Measurements from ENCODE around the gene CORIN.

The CORIN gene

DNA sequence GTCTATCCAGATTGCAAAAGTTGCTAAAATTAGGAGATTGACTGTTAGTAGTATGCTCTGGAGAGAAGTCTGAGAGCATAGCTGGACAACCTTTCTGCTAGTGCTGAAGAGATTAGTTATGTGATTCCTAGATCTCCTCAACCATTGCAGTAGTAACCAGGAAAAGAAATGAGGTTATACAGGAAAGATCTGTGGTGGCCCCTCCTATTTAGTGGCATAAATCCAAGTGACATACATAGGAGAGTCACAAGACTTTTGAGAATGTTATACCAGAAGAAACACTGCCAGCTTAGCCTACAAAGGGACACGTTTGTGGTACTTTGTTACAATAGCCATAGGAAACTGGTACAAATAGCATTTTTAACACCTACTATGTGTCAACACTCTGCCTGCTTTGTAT is 247.5 kb downstream of the CORIN start:
- Histone ChIP-seq H3K4me3 (ENCODE audit: low read depth in 1 of 2, low read length in 1 of 2) (no peak overlapping the region), H3K36me3 (peaks cover 13% of the 10 kb centered on the region), H3K4me1 (ENCODE audit: control insufficient read depth in 1 of 2, insufficient read depth in 1 of 2, low read depth in 1 of 2, low read length in 1 of 2) (peaks cover 0 to 5% of the 10 kb centered on the region in 2 experiments), H3K27me3 (no peaks in the 10 kb centered on the region), H3K9me3 (no peaks in the 10 kb centered on the region), H3K27ac (no peak overlapping the region)
- TF ChIP-seq, protein P1, sequence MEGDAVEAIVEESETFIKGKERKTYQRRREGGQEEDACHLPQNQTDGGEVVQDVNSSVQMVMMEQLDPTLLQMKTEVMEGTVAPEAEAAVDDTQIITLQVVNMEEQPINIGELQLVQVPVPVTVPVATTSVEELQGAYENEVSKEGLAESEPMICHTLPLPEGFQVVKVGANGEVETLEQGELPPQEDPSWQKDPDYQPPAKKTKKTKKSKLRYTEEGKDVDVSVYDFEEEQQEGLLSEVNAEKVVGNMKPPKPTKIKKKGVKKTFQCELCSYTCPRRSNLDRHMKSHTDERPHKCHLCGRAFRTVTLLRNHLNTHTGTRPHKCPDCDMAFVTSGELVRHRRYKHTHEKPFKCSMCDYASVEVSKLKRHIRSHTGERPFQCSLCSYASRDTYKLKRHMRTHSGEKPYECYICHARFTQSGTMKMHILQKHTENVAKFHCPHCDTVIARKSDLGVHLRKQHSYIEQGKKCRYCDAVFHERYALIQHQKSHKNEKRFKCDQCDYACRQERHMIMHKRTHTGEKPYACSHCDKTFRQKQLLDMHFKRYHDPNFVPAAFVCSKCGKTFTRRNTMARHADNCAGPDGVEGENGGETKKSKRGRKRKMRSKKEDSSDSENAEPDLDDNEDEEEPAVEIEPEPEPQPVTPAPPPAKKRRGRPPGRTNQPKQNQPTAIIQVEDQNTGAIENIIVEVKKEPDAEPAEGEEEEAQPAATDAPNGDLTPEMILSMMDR (IDR thresholded peaks at IDR 0.05): no peak

DNA sequence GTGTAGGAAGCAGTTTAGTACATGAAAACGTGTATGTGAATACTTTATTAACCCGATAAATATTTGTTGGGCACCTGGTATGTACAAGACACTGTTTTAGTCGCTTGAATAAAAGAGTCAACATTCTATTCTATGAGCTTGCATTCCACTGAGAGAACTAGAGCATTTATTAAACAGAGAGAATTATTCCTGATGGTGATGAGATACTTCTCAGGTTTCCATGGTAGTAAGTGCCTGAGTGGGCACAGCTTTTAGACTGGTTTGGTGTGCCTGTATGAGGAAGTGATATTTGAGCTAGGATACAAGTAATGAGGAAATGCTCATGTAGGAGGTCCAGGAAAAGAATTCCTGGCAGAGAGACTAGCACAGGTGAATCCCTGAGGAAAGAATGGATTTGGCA is 258.6 kb downstream of the CORIN start:
- Histone ChIP-seq H3K4me1 (ENCODE audit: control insufficient read depth in 1 of 2, insufficient read depth in 1 of 2, low read depth in 1 of 2, low read length in 1 of 2) (no peaks in the 10 kb centered on the region), H3K9me3 (no peaks in the 10 kb centered on the region), H3K27ac (no peak overlapping the region), H3K4me3 (ENCODE audit: low read depth in 1 of 2, low read length in 1 of 2) (no peak overlapping the region), H3K27me3 (no peaks in the 10 kb centered on the region), H3K36me3 (peaks cover 14% of the 10 kb centered on the region)
- TF ChIP-seq, protein P1 (IDR thresholded peaks at IDR 0.05): no peak

DNA sequence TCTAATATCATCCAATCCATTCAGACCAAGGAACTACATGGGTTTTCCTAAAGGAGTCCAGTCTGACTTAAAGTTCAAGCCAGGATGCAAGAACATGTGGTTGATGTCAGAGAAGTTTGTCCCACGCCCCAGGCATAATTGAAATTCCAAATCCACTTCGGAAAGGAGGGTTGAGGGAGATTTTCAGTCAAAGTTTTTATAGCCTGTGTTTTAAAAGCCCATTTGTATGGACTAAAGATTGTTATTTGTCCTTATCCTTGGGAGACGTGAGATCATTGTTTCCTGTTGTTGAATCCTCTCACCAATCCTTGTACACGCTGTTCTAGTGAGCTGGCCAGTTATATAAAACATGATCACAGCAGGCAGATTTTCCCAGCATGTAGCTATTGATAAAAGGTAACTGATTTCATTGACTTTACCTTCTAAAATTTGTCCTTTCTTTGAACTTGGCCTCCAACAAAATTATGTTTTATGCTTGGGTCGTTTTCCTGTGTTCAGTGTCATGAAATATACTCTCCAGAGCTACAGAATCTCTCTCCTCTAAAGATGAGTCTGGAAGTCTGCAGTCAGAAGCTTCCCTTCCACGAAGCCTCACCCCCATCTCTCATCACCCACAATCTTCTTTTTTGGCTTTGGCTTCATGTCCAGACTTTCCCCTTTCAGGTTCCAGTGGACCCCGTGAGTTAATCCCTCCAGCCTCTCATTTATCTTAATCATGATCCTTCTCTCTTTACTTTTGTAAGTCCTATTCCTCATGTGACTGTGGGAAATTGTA is 259.9 kb downstream of the CORIN start:
- Histone ChIP-seq H3K4me1 (ENCODE audit: control insufficient read depth in 1 of 2, insufficient read depth in 1 of 2, low read depth in 1 of 2, low read length in 1 of 2) (no peaks in the 10 kb centered on the region), H3K9me3 (no peaks in the 10 kb centered on the region), H3K27me3 (no peaks in the 10 kb centered on the region), H3K27ac (no peak overlapping the region), H3K4me3 (ENCODE audit: low read depth in 1 of 2, low read length in 1 of 2) (no peak overlapping the region), H3K36me3 (peaks cover 14% of the 10 kb centered on the region)
- TF ChIP-seq, protein P1 (IDR thresholded peaks at IDR 0.05): no peak

DNA sequence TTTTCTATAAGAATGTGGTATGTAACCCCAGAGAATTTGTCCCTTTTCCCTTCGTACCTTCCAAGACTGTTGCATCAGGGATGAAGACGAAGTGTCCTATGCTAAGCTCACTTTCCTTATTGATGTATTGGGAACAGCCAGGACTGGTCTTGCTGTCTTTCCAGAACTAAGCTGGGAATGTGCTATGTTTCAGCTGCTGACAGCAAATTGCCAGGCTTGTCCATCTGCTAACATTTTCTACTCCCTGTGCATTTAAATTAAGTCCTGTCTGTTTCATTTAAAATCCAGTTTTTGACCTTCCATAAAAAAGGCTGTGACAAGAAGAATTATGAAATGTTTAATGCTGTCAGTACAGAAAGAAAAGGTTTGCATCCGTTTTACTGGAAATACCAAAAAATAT is 264.9 kb downstream of the CORIN start:
- peaks cover 18% of the 10 kb centered on the region for H3K36me3 ChIP-seq
- H3K4me1 ChIP-seq (ENCODE audit: control insufficient read depth in 1 of 2, insufficient read depth in 1 of 2, low read depth in 1 of 2, low read length in 1 of 2): no peaks in the 10 kb centered on the region
- TF ChIP-seq, protein P1 (IDR thresholded peaks at IDR 0.05): no peak
- H3K27me3 ChIP-seq: no peaks in the 10 kb centered on the region
- H3K4me3 ChIP-seq (ENCODE audit: low read depth in 1 of 2, low read length in 1 of 2): no peak overlapping the region
- no peaks in the 10 kb centered on the region for H3K9me3 ChIP-seq
- no peak overlapping the region for H3K27ac ChIP-seq

DNA sequence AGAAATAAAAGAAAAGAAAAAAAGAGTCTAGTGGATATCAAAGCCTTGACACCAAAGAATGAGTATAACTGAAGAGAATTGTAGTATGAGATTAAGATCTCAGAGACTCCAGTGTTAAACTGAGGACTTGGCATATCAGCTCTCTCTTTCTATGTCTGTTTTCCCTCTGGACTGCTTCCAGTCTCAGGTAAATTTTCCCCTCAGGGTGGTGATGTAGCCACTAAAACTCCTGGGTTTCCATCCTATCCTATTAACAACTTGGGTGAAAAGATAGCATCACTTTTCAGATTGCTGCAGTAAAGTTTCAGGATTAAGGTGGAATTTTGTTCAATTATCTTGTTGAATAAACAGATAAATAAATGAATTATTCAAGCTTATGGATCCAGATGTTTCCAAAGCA is 267.1 kb downstream of the CORIN start:
- H3K4me3 ChIP-seq (ENCODE audit: low read depth in 1 of 2, low read length in 1 of 2): no peak overlapping the region
- H3K27me3 ChIP-seq: no peaks in the 10 kb centered on the region
- no peaks in the 10 kb centered on the region for H3K4me1 ChIP-seq (ENCODE audit: control insufficient read depth in 1 of 2, insufficient read depth in 1 of 2, low read depth in 1 of 2, low read length in 1 of 2)
- H3K27ac ChIP-seq: no peak overlapping the region
- TF ChIP-seq, protein P1 (IDR thresholded peaks at IDR 0.05): no peak
- no peaks in the 10 kb centered on the region for H3K9me3 ChIP-seq
- peaks cover 5% of the 10 kb centered on the region for H3K36me3 ChIP-seq
